SK-N-MC (cell line): ENCODE results near the gene KLHDC10.

ENCODE experiments used
- EZH2 ChIP-seq: fragments of 200-600 bp; sonication (generic); IDR thresholded peaks from one replicate; pipeline ENCODE4 v1.6.1; 2017; ENCODE audit warnings: antibody characterized with exemption
- POLR2AphosphoS5 ChIP-seq: IDR thresholded peaks from 2 replicates; pipeline ENCODE4 v1.6.1; 2012; ENCODE audit warnings: mild to moderate bottlenecking, low read depth, low read length, borderline replicate concordance

DNA sequence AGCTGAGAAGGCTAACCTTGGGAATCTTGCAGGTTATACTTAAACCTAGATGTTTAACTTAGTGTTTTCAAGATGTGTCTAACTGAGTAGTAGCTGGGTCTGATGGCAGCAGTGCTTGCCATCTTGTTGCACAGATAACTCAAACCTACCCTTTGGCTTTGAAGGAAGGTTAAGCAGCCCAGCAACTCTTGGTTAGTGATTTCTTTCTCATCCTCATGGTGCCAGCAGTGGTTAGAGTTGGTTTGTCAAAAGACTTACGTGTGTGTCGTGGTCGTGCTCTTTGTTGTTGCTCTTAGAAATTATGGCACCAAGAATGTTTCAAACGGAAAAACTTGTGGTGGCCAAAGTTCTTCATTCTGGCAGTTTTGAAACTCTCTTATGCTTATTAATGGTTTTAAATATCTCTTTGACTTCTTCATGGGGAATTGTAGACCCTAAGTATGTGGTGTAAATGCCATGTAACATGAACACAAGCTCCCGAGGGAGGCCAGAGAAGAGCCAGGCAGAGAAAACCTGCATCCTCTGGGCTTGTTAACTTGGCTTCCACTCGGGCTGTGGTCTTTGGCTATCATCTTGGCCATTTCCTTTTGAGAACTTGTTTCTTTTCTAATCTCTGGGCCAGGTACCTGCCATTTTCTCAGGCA lies 61.0 kb downstream of the KLHDC10 start:
- no peak for TF ChIP-seq POLR2AphosphoS5
- TF ChIP-seq EZH2, result no peak
